HG03097 (cell line): ENCODE measurements around the gene NKAPL.

Experiments
- ATAC-seq: cut with Tn5 transposase; IDR thresholded peaks from one replicate; pipeline ENCODE4 v1.9.1; 2021; ENCODE audit not compliant: unreplicated experiment, low FRiP score

NKAPL gene

DNA sequence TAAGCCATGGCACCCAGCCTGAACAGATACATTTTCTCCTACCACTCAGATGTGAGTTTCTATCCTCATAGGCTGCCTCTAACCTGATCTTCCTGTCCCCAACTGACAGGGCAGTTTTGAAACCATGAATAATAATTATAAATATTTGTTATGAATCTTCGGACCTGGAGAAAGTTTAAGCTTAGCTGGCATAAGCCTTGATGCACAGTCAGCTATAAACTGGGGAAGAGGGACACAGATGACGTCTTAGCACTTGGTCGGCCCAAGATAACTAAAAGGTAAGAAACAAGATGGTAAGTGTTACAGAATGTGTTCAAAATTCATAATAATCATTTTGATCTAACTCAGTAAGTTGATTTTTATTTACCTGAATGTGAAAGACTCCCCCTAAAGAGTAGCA is 15.2 kb upstream of the NKAPL start:
- no peak for ATAC-seq

DNA sequence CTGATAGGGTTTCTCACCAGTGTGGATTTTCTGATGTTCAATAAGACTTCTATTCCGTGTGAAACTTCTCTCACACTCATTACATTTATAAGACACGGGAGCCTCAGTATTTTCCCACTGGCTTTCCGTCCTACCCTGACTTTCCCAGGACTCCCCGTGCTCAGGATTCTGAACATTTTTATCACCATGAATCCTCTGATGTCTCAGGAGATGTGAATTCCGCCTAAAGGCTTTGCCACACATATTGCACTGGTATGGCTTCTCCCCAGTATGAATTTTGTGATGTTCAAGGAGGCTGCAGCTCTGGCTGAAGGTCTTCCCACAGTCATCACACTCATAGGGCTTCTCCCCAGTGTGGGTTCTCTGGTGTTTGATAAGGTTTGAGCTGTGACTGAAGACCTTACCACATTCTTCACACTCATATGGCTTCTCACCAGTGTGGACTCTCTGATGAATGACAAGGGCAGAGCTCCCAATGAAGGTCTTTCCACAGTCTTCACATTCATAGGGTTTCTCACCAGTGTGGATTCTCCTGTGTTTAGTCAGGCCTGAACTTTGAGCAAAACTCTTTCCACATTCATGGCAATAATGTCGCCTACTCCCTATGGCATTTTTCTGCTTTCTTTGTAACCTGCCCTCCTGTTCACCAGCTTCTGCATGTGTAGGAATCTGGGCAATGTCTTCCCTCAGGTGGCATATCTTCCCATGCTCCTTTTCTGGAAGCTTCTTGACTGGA is 13.7 kb upstream of the NKAPL start:
- no peak for ATAC-seq

DNA sequence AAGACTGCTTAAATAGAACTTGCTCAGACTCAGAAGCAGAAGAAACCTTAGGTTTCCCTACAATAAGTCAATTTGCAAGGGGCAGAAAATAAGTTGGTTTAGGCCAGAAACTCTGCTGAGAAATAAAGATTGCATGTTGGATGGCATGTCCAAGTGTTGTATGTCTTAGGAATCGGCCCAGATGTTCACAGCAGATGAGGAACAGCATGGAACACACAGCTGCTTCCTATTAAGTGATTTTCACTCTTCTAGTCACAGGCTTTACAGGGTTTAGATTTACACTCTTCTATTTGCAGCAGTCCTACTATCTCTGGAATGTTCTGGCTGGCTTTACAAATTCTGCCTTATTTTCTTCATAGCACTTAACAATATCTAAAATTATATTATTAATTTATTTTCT is 10.2 kb upstream of the NKAPL start:
- ATAC-seq: no peak

DNA sequence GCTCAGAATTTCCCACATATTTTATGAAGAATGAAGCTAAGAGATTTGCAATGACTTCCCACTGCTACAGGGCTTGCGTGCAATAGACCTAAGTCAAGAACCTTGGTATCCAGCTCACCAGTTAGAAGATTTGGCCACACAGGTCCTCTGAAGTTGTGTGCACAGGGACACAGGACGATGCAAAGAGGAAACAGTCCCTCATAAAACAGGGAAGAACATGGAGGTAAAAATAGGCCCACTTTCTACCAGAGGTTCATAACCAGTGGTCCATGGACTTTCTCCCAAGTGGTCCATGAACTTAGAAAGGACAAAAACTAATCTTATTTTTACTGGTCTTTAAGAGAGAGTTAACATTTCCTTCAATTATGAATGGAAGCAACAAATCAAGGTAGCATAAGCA is 8.3 kb upstream of the NKAPL start:
- no peak for ATAC-seq

DNA sequence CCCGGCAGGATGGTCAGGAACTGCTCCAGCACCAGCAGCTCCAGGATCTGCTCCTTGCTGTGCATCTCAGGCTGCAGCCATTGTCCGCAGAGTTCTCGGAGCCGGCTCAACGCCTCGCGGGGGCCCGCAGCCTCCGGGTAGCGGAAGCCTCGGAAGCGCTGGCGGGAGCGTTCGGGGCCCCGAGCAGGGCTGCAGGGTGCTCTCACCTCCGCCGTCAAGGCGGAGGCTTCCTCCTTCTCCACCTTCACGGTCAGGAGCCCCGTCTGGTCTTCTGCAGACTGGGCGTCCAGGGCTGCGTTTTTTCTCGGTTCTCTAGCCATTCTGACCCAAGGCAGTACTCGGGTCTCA is 7.5 kb upstream of the NKAPL start:
- peak; percentile 44 for ATAC-seq

DNA sequence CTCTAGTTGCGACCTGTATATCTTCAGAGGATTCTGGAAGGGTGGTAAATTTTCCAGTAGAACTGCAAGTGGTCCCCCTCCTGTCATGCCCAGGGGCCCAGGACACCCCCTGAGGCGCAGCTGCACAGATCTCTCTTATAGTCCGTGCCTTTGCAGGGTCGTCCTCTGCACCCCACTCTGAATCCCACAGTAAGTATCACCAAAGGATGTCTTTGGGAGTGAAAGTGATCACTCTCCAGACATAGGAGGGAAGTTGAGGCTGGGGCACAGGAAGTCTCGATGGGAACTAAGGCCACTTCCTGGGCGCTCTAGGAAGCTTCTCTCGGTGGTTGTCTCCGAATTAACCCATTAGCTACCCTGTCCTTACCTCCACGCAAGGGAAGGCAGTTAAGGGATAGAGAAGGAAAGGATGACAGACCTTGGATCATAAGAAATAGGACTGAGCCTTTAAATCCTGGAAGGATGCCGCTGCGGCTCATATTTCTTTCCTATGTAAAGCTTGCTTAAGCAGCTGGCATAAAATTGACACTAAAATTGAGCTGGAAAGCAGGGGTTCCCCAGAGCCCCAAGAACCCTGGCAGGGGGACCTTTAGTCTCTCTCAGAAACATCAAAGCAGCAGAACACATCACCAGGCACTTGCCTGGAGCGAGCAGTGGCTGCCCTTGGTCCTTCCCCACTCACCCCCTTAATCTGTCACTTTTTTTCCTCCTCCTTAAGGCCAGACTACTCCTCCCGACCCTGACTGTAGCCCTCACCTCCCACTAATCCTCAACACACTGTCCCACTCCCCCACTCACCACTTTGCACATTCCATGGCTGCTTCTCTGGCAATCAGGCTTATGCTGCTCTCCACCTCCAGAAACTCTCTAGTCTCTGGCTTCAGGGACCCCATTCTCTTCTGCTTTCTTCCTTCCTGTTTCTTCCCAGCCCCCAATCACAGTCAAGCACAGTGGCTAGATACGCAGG is 6.8 kb upstream of the NKAPL start, which contains the start of gene ZKSCAN4:
TSS of gene ZKSCAN4 (minus strand) at position 261 of the 967 bp plus-strand sequence. CDS start 289 bp downstream, outside the sequence.
- ATAC-seq: peak; percentile 64

DNA sequence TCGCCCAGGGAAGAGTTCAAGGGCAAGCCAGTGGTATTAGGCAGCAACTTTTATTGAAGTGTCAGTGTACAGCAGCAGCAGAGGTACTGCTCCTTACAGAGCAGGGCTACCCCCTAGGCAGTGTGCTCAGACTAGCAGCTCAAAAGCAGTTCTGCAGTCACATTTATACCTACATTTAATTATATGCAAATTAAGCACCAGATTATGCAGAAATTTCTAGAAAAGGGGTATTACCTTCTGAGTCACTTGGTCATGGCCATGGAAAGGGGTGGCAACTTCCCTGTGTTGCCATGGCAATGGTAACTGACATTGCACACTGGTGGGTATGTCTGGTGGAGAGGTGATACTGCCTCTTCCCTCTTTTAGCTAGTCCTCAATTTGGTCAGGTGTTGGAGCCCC is 5.0 kb upstream of the NKAPL start:
- ATAC-seq: no peak

DNA sequence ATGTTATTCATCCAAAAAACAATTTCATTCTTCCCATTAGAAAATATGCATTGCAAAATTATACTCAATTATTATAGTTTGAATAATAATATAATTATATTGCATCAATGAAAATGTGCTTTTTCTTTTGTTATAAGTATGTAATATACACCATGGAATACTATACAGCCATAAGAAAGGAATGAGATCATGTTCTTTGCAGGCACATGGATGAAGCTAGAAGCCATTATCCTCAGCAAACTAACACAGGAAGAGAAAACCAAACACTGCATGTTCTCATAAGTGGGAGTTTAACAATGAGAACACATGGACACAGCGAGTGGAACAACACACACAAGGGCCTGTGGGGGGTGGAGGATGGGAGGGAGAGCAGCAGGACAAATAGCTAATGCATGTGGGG is 2.1 kb upstream of the NKAPL start:
- ATAC-seq: no peak

DNA sequence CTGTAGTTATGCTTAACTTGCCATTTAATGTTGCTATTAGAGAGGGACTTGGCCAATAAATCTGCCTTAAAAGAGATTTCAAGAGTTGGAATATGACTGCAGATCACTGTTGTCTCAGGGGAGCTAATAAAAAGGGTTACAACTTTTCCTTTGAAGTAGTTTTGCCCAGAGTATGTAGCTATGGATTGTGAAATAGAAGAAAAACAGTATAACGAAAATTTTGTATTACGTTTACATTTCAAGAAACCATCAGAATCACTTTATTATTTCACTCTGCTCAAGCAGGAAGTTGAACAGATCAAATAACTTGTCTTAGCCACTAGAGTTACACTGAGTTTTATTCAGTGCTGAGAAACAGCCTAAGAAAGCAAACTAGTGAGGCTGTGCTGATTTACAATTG is 4.8 kb downstream of the NKAPL start:
- ATAC-seq: no peak

DNA sequence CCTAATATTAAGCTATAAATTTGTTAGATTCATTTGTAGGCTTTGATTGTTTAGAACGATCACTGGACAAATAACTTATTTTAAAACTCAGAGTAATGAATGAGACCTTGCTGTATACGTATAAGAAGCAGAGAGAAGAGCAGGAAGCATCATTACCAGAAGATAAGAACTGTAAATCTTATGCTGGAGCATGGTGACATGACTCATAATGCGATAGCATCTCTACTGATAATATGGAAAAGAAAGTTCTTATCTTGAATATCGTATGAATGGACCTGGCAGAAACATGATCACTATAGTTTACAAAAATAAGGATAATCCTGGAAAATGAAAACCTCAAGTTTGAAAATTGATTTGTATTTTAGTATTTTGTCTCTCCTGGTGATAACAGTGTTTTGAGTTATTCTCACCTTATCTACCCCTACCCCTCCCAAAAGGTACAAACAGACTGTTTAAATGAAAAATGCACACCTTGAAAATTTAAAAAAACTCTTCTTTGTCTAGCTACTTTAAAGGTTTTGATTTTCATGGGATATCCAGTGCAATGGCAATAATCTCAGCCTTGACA is 5.8 kb downstream of the NKAPL start:
- ATAC-seq: no peak

DNA sequence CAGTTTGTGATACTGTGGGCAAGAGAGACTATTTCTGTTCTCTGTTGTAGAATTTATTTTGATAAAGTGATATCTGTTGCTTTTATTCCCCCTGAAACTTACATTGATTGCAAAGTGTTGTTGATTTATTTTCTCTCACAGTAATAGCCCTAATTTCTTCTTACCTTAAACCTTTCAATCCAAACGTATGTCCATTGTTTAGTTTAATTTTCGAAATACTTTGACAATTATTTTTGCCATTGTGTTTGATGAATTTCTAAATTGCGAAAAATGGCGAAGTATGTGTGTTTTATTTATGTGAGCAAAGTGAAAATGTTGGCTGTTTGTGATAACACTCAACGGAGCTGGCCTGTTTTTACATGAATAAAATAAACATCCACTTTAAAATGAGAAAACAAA is 7.5 kb downstream of the NKAPL start:
- ATAC-seq: no peak

DNA sequence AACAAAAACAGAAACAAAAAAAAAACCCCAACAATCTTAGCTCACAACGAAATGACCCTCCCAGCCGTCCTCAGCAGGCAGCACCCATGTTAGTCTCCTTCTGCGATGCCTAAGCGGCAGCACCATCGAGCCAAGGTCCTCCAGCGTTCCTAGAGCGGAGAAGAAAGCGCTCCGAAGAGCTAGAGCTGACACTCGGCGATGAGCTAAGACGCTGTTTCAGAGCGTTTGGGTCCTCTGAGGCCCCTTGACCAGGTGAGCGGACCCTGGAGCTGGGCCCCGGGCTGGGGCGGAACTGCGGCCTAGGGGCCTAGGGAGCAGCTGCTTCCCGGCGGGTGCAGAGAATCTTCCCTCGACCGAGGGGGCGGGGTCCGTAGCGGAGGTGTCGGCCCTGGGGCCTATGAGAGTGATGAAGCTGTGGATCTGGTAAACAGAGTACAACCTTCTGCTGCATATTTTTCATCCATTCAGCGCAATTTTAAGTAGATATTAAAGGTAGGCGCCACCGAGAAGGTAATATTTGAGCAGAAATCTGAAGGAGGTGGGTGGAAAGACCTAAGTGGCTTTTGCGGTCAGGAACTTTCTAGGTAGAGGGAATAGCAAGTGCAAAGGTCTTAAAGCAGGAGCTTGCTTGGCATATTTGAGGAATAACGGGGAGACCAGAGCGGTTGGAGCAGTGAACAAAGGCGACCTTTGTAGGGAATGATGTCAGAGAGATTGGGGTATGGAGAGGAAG is 8.0 kb downstream of the NKAPL start, which contains the start of gene ZSCAN26:
TSS of gene ZSCAN26 (plus strand) at position 182 of the 733 bp plus-strand sequence. CDS start 4,777 bp downstream, outside the sequence.
- ATAC-seq: peak; percentile 77

DNA sequence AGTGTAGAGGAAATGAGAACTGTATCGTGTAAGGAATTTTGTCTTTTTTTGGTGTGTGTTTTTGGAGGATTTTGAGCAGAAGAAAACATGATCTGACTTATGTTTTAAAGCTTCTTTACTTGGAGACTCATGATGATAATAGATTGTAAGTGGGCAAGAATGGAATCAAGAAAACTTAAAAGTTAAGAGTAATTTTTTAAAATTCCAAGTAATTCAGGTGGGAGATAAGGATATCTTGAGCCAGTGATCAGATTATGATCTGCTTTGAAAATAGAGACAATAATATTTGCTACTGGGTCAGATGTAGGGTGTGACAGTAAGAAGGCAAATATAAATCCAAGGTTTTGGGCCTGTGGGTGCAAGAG is 8.6 kb downstream of the NKAPL start:
- ATAC-seq: no peak

DNA sequence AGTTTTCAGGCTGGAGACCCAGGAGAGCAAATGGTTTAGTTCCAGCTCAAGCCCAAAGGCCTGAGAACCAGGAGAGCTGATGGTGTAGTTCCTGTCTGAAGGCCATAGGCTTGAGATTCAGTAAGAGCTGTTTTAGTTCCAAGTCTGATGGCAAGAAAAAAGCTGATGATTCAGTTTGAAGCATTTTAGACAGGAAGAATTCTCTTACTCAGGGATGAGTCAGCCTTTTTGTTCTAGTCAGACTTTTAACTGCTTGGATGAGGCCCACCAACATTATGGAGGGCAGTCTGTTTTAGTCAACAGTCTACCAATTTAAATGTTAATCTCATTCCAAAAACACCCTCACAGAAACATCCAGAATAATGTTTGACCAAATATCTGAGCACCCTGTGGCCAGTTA is 10.4 kb downstream of the NKAPL start:
- ATAC-seq: no peak

DNA sequence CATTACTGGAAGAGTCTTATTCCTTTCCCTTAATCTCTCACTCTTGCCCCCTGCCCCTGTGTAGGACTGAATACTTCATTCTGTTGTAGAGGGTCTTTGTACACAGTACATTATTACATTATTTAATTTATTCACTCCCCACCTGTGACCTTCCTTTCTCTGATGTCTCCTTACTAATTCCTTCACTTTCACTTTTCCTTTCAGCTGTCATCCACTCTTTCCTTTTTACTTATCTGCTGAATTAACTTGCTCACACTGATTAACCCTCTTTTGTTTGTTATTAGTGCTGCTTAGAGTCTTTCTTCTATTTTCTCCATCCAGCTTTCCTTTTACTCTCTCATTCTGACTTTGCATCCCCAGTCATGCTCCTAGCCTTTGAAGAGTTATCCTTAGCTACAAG is 15.8 kb downstream of the NKAPL start:
- ATAC-seq: no peak

DNA sequence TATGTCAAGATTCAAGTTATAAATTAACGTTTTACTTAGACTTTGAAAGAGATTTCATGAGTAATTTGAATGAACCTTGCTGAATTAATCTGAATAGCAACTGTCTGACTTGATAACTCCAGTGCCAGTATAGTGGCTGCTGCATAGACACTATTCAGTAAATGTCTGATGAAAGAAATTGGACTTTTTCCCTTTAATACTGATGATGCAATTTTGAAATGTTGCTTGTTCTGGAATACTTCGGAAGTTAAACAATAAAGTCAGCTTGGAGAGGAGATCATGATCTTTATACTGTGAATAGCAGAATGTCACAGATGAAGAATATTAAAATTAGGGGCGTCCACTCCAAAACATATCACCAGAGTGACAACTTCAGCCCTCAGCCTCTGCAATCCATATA is 18.6 kb downstream of the NKAPL start:
- ATAC-seq: no peak

DNA sequence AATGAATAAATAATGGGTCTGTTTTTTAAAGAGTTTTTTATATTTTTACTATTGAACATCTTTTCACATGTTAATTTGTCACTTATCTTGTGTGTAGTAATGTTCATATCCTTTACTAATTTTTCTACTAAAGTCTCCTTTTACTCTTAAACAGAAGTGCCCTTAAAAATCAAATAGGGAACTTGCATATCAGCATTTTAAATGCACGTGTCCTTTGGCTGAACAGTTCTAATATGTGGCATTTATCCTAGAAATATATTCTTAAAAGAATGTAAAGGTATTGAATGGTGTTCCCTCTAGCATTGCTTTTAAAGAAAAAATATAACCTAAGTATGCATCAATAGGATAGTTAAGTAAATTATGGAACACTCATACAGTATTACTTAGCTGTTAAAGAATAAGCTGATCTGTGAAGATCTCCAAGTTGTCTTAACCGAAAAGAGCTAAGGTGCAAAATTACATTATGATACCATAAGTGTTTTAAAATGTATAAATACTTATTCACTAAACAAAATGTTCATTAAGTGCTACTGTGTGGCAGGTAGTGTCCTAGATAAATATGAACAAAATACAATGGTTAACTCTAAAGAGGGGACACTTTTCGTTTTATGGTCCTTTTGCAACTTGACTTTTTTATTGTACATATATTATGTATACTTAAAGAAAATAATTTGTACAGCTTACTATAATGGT is 21.6 kb downstream of the NKAPL start:
- ATAC-seq: no peak

DNA sequence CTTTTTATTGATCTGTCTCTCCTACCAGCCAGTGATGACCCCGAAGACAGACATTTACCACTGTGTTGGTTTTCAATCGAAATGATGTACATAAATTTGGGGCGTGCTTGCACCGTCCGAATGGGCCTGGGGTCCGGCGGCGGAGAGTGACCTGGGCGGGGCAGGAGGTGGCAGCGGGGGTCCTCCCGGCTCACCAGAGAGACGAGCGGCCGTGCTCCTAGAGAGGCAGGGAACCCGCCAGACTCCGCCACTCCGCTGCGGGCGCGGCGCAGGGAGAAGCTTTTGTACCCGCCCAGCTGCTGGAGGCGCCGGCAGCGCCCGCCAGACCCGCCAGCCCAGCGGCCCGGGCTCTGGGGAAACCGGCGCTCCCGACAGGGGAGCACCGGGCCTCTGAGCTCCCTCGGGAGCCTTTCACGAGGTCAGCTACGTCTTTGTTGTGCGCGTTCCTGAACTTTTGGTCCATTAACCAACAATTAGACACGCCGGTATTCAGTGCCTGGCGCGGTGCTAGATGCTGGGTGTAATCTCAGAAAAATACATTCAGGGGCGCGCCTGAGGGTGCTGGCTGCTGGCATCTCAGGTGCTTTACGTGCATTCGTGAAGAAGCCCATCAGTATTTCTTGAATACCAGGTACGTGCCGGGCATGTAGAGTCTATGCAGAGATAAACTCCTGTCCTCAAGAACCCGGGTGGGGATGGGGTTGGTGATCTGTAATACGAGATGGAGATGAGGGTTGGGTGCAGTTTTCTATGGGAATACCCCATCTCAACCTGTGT is 22.4 kb downstream of the NKAPL start, which contains the start of gene PGBD1:
TSS of gene PGBD1 (plus strand) at position 285 of the 777 bp plus-strand sequence. CDS start 2,242 bp downstream, outside the sequence.
- ATAC-seq: peak; percentile 52

DNA sequence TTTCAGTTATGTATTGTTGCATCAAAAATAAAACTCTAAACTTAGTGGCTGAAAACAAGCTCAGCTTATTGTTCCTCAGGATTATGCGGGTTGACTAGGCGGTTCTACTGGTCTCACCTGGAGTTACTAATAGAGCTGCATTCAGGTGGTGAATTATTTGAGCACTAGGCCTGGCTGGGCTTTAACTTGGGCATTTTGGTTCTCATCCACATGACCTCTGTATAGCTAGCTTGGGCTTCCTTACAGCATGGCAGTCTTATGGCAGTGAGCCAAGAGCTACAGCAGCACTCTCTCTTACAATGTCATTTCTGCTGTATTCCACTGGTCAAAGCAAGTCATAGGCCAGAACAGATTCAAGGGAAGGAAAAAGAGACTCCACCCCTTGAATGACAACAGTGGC is 23.8 kb downstream of the NKAPL start:
- no peak for ATAC-seq
